A549 (cell line): Measurements from ENCODE around the gene RUBCN. TPM values are rescaled to one million over a fixed set of nuclear protein-coding genes. Genes with fewer than 3 reads are reported as not detected.
A peak's percentile ranks its signal among the peaks of the same experiment; 100 is the strongest.
"Not testable (repeated sequence)": the region's sequence is repeated elsewhere in the genome, so short reads cannot be mapped to it uniquely, and the experiment has no call there.

Experiments
- ATAC-seq, 2 experiments: fragments of 200-7000 bp in 1 of 2; fragments of >200 bp in 1 of 2; cut with Nextera tagmentation in 1 of 2; cut with Tn5 transposase in 1 of 2; 3 replicates each; pipeline versions ENCODE4 v1.8.0 to v1.9.1; 2018 to 2020; ENCODE audit warnings: mild to moderate bottlenecking in 1 of 2, moderate library complexity in 1 of 2
- CTCF ChIA-PET: fragments of 300-600 bp; sonication (Branson Sonifier 250); formaldehyde crosslinking; extraction: SDS; loops from one replicate; lab custom pipeline; 2021; ENCODE audit warnings: antibody characterized with exemption, inconsistent platforms; lab: Yijun Ruan, JAX
- POLR2A ChIA-PET: fragments of 350-600 bp; formaldehyde crosslinking; extraction: SDS; loops from one replicate; lab custom pipeline; 2021; ENCODE audit warnings: antibody characterized with exemption, inconsistent platforms; lab: Yijun Ruan, JAX
- DNase-seq, 2 experiments: peaks; one replicate each; pipeline versions ENCODE4 v3.0.0 to v3.0.0-alpha.2; 2011 to 2016; ENCODE audit warnings: low read depth in 1 of 2, low spot score in 1 of 2
- FAIRE-seq: peaks from 2 replicates; lab custom pipeline; 2011; peaks lifted over from hg19 to GRCh38; lab: Jason Lieb, UNC
- H3K27ac ChIP-seq, 2 experiments: fragments of >200 bp; sonication (Bioruptor Twin); formaldehyde crosslinking; 3 replicates each; pipeline ENCODE4 v1.5.1; 2016 to 2017
- H3K4me1 ChIP-seq: fragments of >200 bp; sonication (Bioruptor Twin); formaldehyde crosslinking; 3 replicates; pipeline ENCODE4 v1.6.1; 2016
- H3K4me2 ChIP-seq: fragments of >200 bp; sonication (Bioruptor Twin); formaldehyde crosslinking; 3 replicates; pipeline ENCODE4 v1.6.1; 2016
- H3K4me3 ChIP-seq: fragments of >200 bp; sonication (Bioruptor Twin); formaldehyde crosslinking; 3 replicates; pipeline ENCODE4 v1.5.1; 2016
- H3K9me3 ChIP-seq: fragments of >200 bp; sonication (Bioruptor Twin); formaldehyde crosslinking; 3 replicates; pipeline ENCODE4 v1.6.1; 2016
- BHLHE40 ChIP-seq: IDR thresholded peaks from 2 replicates; pipeline ENCODE4 v1.6.1; 2012; ENCODE audit warnings: low read depth, low read length, inconsistent platforms
- CBX2 ChIP-seq: fragments of 200-600 bp; sonication (generic); IDR thresholded peaks from 2 replicates; pipeline ENCODE4 v1.6.1; 2016; ENCODE audit warnings: low read depth, mild to moderate bottlenecking, borderline replicate concordance
- CHD2 ChIP-seq: fragments of 150-350 bp; IDR thresholded peaks from 2 replicates; pipeline ENCODE4 v1.6.1; 2014; ENCODE audit warnings: low read length; ENCODE audit not compliant: partially characterized antibody
- CHD4 ChIP-seq: fragments of 200-600 bp; sonication (generic); IDR thresholded peaks from 2 replicates; pipeline ENCODE4 v1.6.1; 2016; ENCODE audit warnings: antibody characterized with exemption, mild to moderate bottlenecking, borderline replicate concordance
- EHF ChIP-seq: fragments of 250-450 bp; sonication (Bioruptor Pico); IDR thresholded peaks from 2 replicates; pipeline ENCODE4 v1.5.0; 2020; ENCODE audit warnings: mild to moderate bottlenecking
- EP300 ChIP-seq, 2 experiments: fragments of >200 bp; sonication (Bioruptor Twin); formaldehyde crosslinking; IDR thresholded peaks; 2 replicates in 1 of 2; 3 replicates in 1 of 2; pipeline ENCODE4 v1.6.1; 2016 to 2017
- JUN ChIP-seq, 2 experiments: fragments of >200 bp; sonication (Bioruptor Twin); formaldehyde crosslinking; IDR thresholded peaks; 2 replicates in 1 of 2; 3 replicates in 1 of 2; pipeline ENCODE4 v1.6.1; 2016 to 2017
- KDM5A ChIP-seq: fragments of 200-600 bp; sonication (generic); IDR thresholded peaks from 2 replicates; pipeline ENCODE4 v1.6.1; 2016; ENCODE audit warnings: antibody characterized with exemption, mild to moderate bottlenecking
- NFE2L2 ChIP-seq: fragments of 150-350 bp; conservative IDR thresholded peaks from 2 replicates; pipeline ENCODE4 v1.6.1; 2014; ENCODE audit warnings: low read length
- RAD21 ChIP-seq, 2 experiments: fragments of >200 bp in 1 of 2; sonication (Bioruptor Twin) in 1 of 2; formaldehyde crosslinking in 1 of 2; IDR thresholded peaks in 1 of 2; conservative IDR thresholded peaks in 1 of 2; 2 replicates in 1 of 2; 3 replicates in 1 of 2; pipeline ENCODE4 v1.6.1; 2012 to 2018; ENCODE audit warnings: inconsistent platforms in 1 of 2
- RFX5 ChIP-seq: fragments of 450-650 bp; IDR thresholded peaks from 2 replicates; pipeline ENCODE4 v1.7.1; 2014; ENCODE audit warnings: antibody characterized with exemption, mild to moderate bottlenecking, moderate library complexity
- RNF2 ChIP-seq: fragments of 200-600 bp; sonication (generic); IDR thresholded peaks from 2 replicates; pipeline ENCODE4 v1.6.1; 2016; ENCODE audit warnings: low read depth, mild to moderate bottlenecking, antibody characterized with exemption, moderate library complexity, borderline replicate concordance
- SMC3 ChIP-seq: fragments of >200 bp; sonication (Bioruptor Twin); formaldehyde crosslinking; IDR thresholded peaks from 3 replicates; pipeline ENCODE4 v1.6.1; 2018; ENCODE audit warnings: inconsistent platforms
- TFCP2L1 ChIP-seq: fragments of 250-450 bp; sonication (Bioruptor Pico); IDR thresholded peaks from 2 replicates; pipeline ENCODE4 v1.5.0; 2021; ENCODE audit warnings: mild to moderate bottlenecking
- TP53 ChIP-seq: fragments of 250-450 bp; sonication (Bioruptor Pico); IDR thresholded peaks from 2 replicates; pipeline ENCODE4 v1.5.0; 2021; ENCODE audit warnings: mild to moderate bottlenecking, moderate library complexity
- ZC3H11A ChIP-seq: fragments of 450-650 bp; IDR thresholded peaks from 2 replicates; pipeline ENCODE4 v1.6.1; 2014; ENCODE audit warnings: antibody characterized with exemption, mild to moderate bottlenecking
- ZFP36 ChIP-seq: fragments of 450-650 bp; IDR thresholded peaks from 2 replicates; pipeline ENCODE4 v1.6.1; 2014; ENCODE audit warnings: borderline replicate concordance; ENCODE audit not compliant: partially characterized antibody
- ZSCAN20 ChIP-seq: fragments of 250-450 bp; sonication (Bioruptor Pico); IDR thresholded peaks from 2 replicates; pipeline ENCODE4 v1.8.0; 2022; ENCODE audit warnings: mild to moderate bottlenecking, moderate library complexity
- WGBS: methylation state at CpG from one replicate; pipeline ENCODE4 v1.1.6; 2017; ENCODE audit errors: missing lambda C conversion rate; 5-methylcytosine and 5-hydroxymethylcytosine counted together
- polyA plus RNA-seq, 4 experiments: library from polyadenylated mRNA; depleted of rRNA in 3 of 4; stranded (reverse); fragments of >200 nt; fragmentation: RNase III in 1 of 4; extraction: RNeasy Plus Mini Kit Qiagen cat#74134 plus additional on column Dnase treatment in 1 of 4; gene quantifications; 2 replicates in 3 of 4; 3 replicates in 1 of 4; pipeline ENCODE4 v1.2.3, GENCODE V29; 2011 to 2017
- TF ChIP-seq, protein P1 (sequence below): fragments of 250-450 bp; sonication (Bioruptor Pico); IDR thresholded peaks from 2 replicates; pipeline ENCODE4 v1.5.0; 2021; ENCODE audit warnings: mild to moderate bottlenecking, moderate library complexity, borderline replicate concordance
- TF ChIP-seq, protein P2 (sequence below): fragments of 450-650 bp; IDR thresholded peaks from 2 replicates; pipeline ENCODE4 v1.6.1; 2014; ENCODE audit warnings: antibody characterized with exemption

Gene RUBCN
- polyA plus RNA-seq, 2 of the 4 experiments (the other 2 are of a cell fraction), result 6.5 to 8.2 TPM

DNA sequence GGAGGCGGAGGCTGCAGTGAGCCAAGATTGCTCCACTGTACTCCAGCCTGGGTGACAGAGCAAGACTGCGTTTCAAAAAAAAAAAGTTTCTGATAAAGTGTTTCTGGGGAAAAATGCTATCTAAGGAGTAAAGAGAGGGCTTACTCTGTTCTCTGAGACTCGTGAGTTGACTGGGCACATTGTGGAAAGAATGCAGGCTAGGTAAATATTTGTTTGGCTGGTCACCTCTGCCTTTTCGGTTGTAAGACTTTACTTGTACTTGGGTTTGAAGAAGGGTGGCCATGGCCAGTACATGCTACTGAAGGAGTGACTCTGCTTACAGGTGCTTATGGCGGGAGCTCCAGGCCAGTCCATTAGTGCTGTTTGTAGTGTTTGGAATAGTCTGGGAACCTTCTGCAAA is 68.7 kb downstream of the RUBCN start:
- Histone ChIP-seq H3K27ac (no peak overlapping the region), H3K4me2 (no peak overlapping the region), H3K4me1 (no peaks in the 10 kb centered on the region), H3K4me3 (no peak overlapping the region), H3K9me3 (no peaks in the 10 kb centered on the region)
- ATAC-seq (no peak), DNase-seq (no peak), FAIRE-seq (no peak)
- TF ChIP-seq RNF2 (no peak), JUN (IDR thresholded peaks at IDR 0.05) (no peak), KDM5A (no peak), NFE2L2 (no peak), CBX2 (no peak), ZSCAN20 (CRISPR knock-in tag) (no peak), TP53 (CRISPR knock-in tag) (no peak), CHD2 (no peak), CHD4 (no peak), ZC3H11A (no peak), RFX5 (no peak), TFCP2L1 (CRISPR knock-in tag) (no peak), RAD21 (conservative IDR thresholded peaks at IDR 0.05 in 1 of 2, IDR thresholded peaks at IDR 0.05 in 1 of 2) (no peak), ZFP36 (no peak), EHF (CRISPR knock-in tag) (no peak), BHLHE40 (no peak), EP300 (IDR thresholded peaks at IDR 0.05) (no peak), SMC3 (no peak)
- TF ChIP-seq, protein P1, sequence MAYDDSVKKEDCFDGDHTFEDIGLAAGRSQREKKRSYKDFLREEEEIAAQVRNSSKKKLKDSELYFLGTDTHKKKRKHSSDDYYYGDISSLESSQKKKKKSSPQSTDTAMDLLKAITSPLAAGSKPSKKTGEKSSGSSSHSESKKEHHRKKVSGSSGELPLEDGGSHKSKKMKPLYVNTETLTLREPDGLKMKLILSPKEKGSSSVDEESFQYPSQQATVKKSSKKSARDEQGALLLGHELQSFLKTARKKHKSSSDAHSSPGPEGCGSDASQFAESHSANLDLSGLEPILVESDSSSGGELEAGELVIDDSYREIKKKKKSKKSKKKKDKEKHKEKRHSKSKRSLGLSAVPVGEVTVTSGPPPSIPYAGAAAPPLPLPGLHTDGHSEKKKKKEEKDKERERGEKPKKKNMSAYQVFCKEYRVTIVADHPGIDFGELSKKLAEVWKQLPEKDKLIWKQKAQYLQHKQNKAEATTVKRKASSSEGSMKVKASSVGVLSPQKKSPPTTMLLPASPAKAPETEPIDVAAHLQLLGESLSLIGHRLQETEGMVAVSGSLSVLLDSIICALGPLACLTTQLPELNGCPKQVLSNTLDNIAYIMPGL (CRISPR knock-in tag), result no peak
- TF ChIP-seq, protein P2, sequence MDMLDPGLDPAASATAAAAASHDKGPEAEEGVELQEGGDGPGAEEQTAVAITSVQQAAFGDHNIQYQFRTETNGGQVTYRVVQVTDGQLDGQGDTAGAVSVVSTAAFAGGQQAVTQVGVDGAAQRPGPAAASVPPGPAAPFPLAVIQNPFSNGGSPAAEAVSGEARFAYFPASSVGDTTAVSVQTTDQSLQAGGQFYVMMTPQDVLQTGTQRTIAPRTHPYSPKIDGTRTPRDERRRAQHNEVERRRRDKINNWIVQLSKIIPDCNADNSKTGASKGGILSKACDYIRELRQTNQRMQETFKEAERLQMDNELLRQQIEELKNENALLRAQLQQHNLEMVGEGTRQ, result no peak
- POLR2A ChIA-PET, result no interaction called here
- CTCF ChIA-PET, result interaction anchor here (1.0 kb wide), 1 partner anchor 70 kb away, joined by 3 read pairs; no protein-coding TSS in a partner anchor
- 48% methylated on average over 5 of the region's 5 CpGs for WGBS

DNA sequence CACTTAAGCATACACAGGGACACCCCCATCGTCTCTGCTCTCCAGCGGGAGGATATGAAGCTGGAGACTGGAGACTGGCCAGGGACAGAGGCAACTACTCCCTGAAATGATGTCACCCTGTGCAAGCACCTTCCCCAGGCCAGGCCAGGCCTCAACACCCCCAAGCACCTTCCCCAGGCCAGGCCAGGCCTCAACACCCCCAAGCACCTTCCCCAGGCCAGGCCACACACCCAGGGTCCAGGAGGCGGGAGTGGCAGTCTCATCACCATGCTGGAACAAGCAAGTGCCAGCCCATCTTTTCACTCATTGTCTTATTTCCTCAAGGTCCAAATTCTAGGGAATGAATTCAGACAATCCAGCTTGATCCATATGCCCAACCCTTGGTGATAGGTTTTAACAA is 69.4 kb downstream of the RUBCN start:
- not testable (repeated sequence) for H3K9me3 ChIP-seq, ATAC-seq, H3K27ac ChIP-seq, H3K4me3 ChIP-seq, DNase-seq, H3K4me1 ChIP-seq, FAIRE-seq, H3K4me2 ChIP-seq
- ChIA-PET POLR2A (interaction anchor here (0.6 kb wide), 1 partner anchor 152 kb away, joined by 3 read pairs; no protein-coding TSS in a partner anchor), CTCF (interaction anchor here (1.0 kb wide), 1 partner anchor 69 kb away, joined by 3 read pairs; no protein-coding TSS in a partner anchor)
- WGBS, result 90% methylated on average over 1 of the region's 3 CpGs

DNA sequence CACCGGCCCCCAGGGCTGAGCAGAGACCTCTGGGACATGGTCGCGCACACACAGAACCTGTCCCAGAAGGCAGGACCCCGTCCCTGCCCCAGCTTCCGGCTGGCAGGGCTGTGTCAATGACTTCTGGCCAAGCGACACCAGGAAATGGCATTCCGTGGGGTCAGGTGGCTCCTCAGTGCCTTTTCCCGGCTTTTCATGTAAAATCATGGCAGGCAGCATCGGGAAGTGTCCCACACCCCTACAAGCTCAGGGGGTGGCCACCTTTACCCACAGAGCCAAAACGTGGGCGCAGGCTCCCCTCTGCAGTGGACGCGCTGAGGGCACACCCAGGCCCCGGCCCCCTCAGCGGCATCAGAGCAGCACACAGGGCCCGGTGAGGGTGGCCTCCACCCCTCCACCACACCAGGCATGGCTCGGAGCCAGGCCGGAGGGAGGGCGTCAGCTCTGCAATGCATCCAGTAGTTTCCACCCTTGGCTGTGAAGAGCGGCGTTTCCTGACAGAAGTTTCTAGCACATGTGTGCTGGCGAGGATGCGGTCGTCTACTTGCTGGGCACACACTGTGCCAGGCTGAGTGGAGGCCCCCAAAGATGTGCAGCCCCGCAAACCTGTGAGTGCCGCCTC is 70.4 kb downstream of the RUBCN start:
- CTCF ChIA-PET, H3K9me3 ChIP-seq, H3K4me2 ChIP-seq, H3K4me1 ChIP-seq, H3K4me3 ChIP-seq, POLR2A ChIA-PET, H3K27ac ChIP-seq, FAIRE-seq, DNase-seq: not testable (repeated sequence)
- 69% methylated on average over 7 of the region's 26 CpGs for WGBS
- ATAC-seq, result 0 out of 6 replicates have a peak, but pooled peaks of 1 of the 2 experiments have one; percentile 5

DNA sequence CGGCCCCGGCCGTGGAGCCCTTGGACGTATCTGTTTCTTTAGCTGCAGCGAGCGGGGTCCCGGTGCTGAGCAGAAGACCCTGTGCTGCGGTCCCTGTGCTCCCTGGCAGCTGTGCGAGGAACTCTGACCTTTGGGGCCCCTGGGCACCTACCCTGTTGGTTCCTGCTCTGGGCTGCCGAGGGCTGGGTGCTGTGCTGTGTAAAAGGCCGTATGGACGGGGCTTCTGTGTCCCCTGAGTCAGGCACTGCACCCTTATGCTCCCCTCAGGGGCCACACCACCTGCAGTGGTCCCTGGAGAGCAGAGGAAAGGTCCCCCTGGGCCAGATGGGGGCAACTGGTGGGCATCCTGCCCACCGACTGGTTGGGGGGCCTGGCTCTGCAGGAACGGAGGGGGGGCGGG is 71.2 kb downstream of the RUBCN start:
- peak; percentile 15 to 28; a peak in 5 of 6 replicates for ATAC-seq
- WGBS, result no CpG with 5 or more reads among the region's 15 CpGs
- H3K27ac ChIP-seq, H3K4me2 ChIP-seq, FAIRE-seq, DNase-seq, POLR2A ChIA-PET, CTCF ChIA-PET, H3K4me3 ChIP-seq, H3K4me1 ChIP-seq, H3K9me3 ChIP-seq: not testable (repeated sequence)

DNA sequence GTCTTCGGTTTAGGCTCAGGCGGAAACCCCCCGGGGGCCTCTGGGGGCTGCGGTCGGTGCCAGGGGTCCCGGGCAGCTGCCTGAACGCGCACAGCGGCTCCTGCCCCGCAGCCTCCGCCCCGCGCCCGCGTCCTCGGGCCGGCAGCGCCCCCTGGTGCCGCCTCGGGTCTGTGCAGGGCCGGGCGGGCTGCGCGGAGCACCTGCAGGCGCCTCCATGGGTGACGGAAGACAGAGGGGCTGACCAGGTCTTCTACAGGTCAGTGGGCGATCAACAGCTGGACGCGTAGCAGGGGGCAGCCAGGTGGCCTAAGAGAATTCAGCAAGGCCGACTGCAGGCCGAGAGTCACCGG is 71.6 kb downstream of the RUBCN start:
- POLR2A ChIA-PET, CTCF ChIA-PET, H3K9me3 ChIP-seq, H3K4me1 ChIP-seq, DNase-seq, FAIRE-seq: not testable (repeated sequence)
- peak overlapping the region; percentile 41 for H3K4me3 ChIP-seq
- peak overlapping the region; percentile 72; the same call in 2 of the 3 replicates for H3K4me2 ChIP-seq
- 4% methylated on average over 4 of the region's 32 CpGs for WGBS
- peak; percentile 90 to 99 for ATAC-seq
- peak overlapping the region; percentile 50 to 80; a peak in 2 of 6 replicates for H3K27ac ChIP-seq

DNA sequence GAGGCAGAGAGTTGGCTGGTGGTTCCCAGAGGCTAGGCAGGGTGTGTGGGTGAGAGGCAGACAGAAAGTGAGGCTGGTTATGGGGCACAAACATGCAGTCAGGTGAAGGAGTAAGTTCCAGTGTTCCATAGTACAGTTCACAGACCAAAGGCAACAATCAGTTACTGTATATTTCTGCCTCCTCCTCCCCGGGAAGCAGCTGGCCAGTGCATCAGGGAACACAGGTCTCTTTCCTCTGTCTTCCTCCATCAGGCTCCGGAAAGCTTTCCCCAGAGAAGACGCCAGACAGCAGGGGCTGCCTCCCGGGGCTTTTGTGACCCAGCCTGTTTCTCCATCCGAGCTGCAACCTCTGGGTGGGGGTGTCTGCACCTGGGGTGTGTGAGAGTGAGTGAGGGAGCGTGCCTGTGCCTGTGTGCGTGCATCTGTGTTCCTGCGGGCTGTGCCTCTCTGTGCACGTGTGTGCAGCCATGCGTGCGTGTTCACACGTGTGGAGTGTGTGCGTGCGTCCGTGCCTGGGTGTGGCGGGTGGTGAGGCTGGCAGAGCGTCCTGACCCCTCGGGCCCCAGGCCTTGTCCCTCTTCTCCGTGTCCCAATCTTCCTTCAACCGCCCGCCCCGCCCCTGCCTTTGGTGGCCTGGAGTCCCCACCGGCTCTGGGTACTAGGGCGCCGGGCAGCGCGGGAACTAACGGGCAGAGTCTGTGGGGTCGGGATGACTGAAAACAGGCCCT is 72.1 kb downstream of the RUBCN start:
- DNase-seq, FAIRE-seq, H3K4me1 ChIP-seq, CTCF ChIA-PET, POLR2A ChIA-PET, H3K9me3 ChIP-seq: not testable (repeated sequence)
- Histone ChIP-seq H3K4me3 (peak overlapping the region; percentile 41), H3K4me2 (peak overlapping the region; percentile 72), H3K27ac (peak overlapping the region; percentile 50 to 80; a peak in 2 of 6 replicates)
- 15% methylated on average over 18 of the region's 29 CpGs for WGBS
- ATAC-seq, result peak; percentile 76 to 83
